Right lobe of liver (tissue), 6 donors: ENCODE data around the gene STMP1. TPM values are rescaled to one million over a fixed set of nuclear protein-coding genes. Genes with fewer than 3 reads are reported as not detected.

Experiments
- ATAC-seq, 4 donors: fragments of 200-7000 bp; cut with Tn5 transposase; one replicate each; pipeline ENCODE4 v1.9.1; 2020; ENCODE audit warnings: mild to moderate bottlenecking in 4 of 4, moderate library complexity in 4 of 4
- DNase-seq, 3 donors: peaks; one replicate each; pipeline ENCODE4 v3.0.0-alpha.2; 2020
- H3K27ac ChIP-seq, 3 donors: fragments of 200-600 bp; one replicate each; pipeline ENCODE4 v1.8.0; 2022
- H3K27me3 ChIP-seq, 2 donors: fragments of 200-600 bp; one replicate each; pipeline ENCODE4 v1.8.0; 2022
- H3K36me3 ChIP-seq, 4 donors: fragments of 200-600 bp; sonication (generic) in 1 of 4; one replicate each; pipeline versions ENCODE4 v1.5.1 to v1.8.0; 2017 to 2022; ENCODE audit warnings: control low read depth in 1 of 4
- H3K4me1 ChIP-seq, 4 donors: fragments of 200-600 bp; sonication (generic) in 1 of 4; one replicate each; pipeline versions ENCODE4 v1.5.1 to v1.8.0; 2017 to 2022; ENCODE audit warnings: control low read depth in 1 of 4
- H3K4me3 ChIP-seq, 3 donors: fragments of 200-600 bp; one replicate each; pipeline ENCODE4 v1.8.0; 2022
- H3K9me3 ChIP-seq, 4 donors: fragments of 200-600 bp; sonication (generic) in 1 of 4; one replicate each; pipeline versions ENCODE4 v1.5.1 to v1.8.0; 2017 to 2022; ENCODE audit warnings: control low read depth in 1 of 4
- CTCF ChIP-seq, 4 donors: fragments of 200-600 bp in 3 of 4; fragments of 450-650 bp in 1 of 4; IDR thresholded peaks; one replicate each; pipeline versions ENCODE4 v1.5.1 to v1.8.0; 2016 to 2022; ENCODE audit warnings: antibody characterized with exemption in 4 of 4, mild to moderate bottlenecking in 2 of 4
- POLR2A ChIP-seq: fragments of 450-650 bp; IDR thresholded peaks from one replicate; pipeline ENCODE4 v1.6.1; 2017; ENCODE audit warnings: antibody characterized with exemption, mild to moderate bottlenecking
- WGBS: methylation state at CpG from one replicate; pipeline ENCODE4 v1.1.6; 2018; ENCODE audit warnings: low coverage, low lambda C conversion rate; ENCODE audit not compliant: insufficient coverage; ENCODE audit errors: missing lambda C conversion rate; 5-methylcytosine and 5-hydroxymethylcytosine counted together
- intact Hi-C, 2 donors: fragments of 100-400 bp; cut with DNase I; formaldehyde crosslinking; loops; one replicate each; pipeline versions ENCODE4 v1.11.2 to v1.14.1; 2022
- total RNA-seq, 6 experiments: library from RNA; depleted of rRNA in 2 of 6; stranded (reverse); fragments of >200 nt in 2 of 6; fragmentation: NEBNext Ultra II Directional in 3 of 6; extraction: Animal tissue kit (Norgen Biotek cat#: 25700) in 3 of 6; gene quantifications; one replicate each; pipeline versions ENCODE4 v1.1.0 to v1.2.4, GENCODE V29; 2016 to 2023
- donor health status: DM: no; HTN: yes; CAD: no.
- donor health status: DM: no; HTN: no; CAD: no.
- donor health status: DM: no; HTN: no; CAD: no.
- donor health status: DM: no; HTN: yes; CAD: no.
- donor health status: DM: no; HTN: yes; CAD: no.

Gene STMP1
- total RNA-seq, 6 experiments from 2014 or later = 8.8 to 20.6 (median 14.6) TPM

- intact Hi-C loops = no loop called here
- Histone ChIP-seq H3K36me3 (no peaks in the 10 kb centered on the region), H3K4me3 (no peak overlapping the region), H3K4me1 (peaks cover 0 to 8% (median 3%) of the 10 kb centered on the region in 4 donors), H3K27ac (no peak overlapping the region), H3K27me3 (no peaks in the 10 kb centered on the region), H3K9me3 (no peaks in the 10 kb centered on the region)
- ATAC-seq (no peak), DNase-seq (no peak)
- WGBS = no CpG with 5 or more reads among the region's 3 CpGs
- TF ChIP-seq POLR2A = no peak
- TF ChIP-seq CTCF (IDR thresholded peaks at IDR 0.05) = no peak
Observed at GRCh38 chr7:135682191-135682590, 19.9 kb downstream of the STMP1 start.

DNA sequence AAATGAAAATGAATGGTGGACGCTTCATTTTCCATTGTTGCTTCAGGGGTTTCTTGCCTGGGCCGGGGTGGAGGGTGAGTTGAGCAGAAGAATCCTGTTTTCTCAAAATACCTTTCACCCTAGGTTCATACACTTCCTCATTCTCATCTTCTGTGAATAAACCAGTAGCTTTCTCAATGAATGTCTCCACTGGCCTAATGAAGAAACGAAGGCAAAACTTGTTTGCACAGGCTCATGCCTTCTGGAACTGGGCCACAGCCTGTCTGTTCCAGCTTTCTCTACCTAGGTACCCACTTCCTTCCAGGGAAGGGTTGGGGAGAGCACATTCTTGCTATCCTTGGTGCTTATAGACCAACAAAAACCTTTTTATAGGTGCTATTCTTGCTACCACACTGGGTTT is 21.3 kb downstream of the STMP1 start:
- Histone ChIP-seq H3K27me3 (no peaks in the 10 kb centered on the region), H3K4me1 (peaks cover 0 to 3% (median under 1%) of the 10 kb centered on the region in 4 donors), H3K36me3 (no peaks in the 10 kb centered on the region), H3K4me3 (no peak overlapping the region), H3K9me3 (no peaks in the 10 kb centered on the region), H3K27ac (no peak overlapping the region)
- DNase-seq = no peak
- 80% methylated on average over 2 of the region's 3 CpGs for WGBS
- intact Hi-C loops = no loop called here
- no peak for TF ChIP-seq CTCF (IDR thresholded peaks at IDR 0.05)
- TF ChIP-seq POLR2A = no peak
- ATAC-seq = no peak

GRCh38 chr7:135684136-135684535 is 21.8 kb downstream of the STMP1 start:
- no peaks in the 10 kb centered on the region for H3K4me1 ChIP-seq
- DNase-seq = no peak
- TF ChIP-seq POLR2A (no peak), CTCF (IDR thresholded peaks at IDR 0.05) (no peak)
- H3K36me3 ChIP-seq = no peaks in the 10 kb centered on the region
- peak in 3 of 4 donors; percentile 32 to 46 (median 43) for ATAC-seq
- no peak overlapping the region for H3K27ac ChIP-seq
- no peaks in the 10 kb centered on the region for H3K27me3 ChIP-seq
- no peaks in the 10 kb centered on the region for H3K9me3 ChIP-seq
- no peak overlapping the region for H3K4me3 ChIP-seq
- intact Hi-C loops = no loop called here
- WGBS = 44% methylated on average over 2 of the region's 3 CpGs

- WGBS = 56% methylated on average over 4 of the region's 5 CpGs
- intact Hi-C loops = no loop called here
- Histone ChIP-seq H3K4me3 (no peak overlapping the region), H3K27me3 (no peaks in the 10 kb centered on the region), H3K27ac (no peak overlapping the region), H3K9me3 (no peaks in the 10 kb centered on the region), H3K4me1 (no peaks in the 10 kb centered on the region), H3K36me3 (no peaks in the 10 kb centered on the region)
- TF ChIP-seq CTCF (IDR thresholded peaks at IDR 0.05) (no peak), POLR2A (no peak)
- ATAC-seq (peak in 3 of 4 donors; percentile 19 to 80 (median 61)), DNase-seq (no peak)
Observed at GRCh38 chr7:135684699-135685098, 22.4 kb downstream of the STMP1 start.
